Neural cell (in vitro differentiated cells): ENCODE results near the gene SDHAF4. TPM values are rescaled to one million over a fixed set of nuclear protein-coding genes. Genes with fewer than 3 reads are reported as not detected.

Source experiments
- H2AFZ ChIP-seq: fragments of 200-600, 300-800 bp; sonication (generic), shearing (Covaris generic); 2 replicates; pipeline ENCODE4 v1.6.0; 2014; ENCODE audit warnings: low read depth, mild to moderate bottlenecking, antibody characterized with exemption, low read length, moderate library complexity
- H3F3A ChIP-seq: fragments of 200-600 bp; shearing (Covaris generic); 2 replicates; pipeline ENCODE4 v1.6.1; 2016; ENCODE audit warnings: mild to moderate bottlenecking, moderate library complexity, mixed read lengths, antibody characterized with exemption, low read length; ENCODE audit not compliant: insufficient read depth, poor library complexity, severe bottlenecking
- H3K27ac ChIP-seq: fragments of 200-600, 300-800 bp; sonication (generic), shearing (Covaris generic); 2 replicates; pipeline ENCODE4 v1.5.1; 2014; ENCODE audit warnings: mild to moderate bottlenecking, low read length, moderate library complexity
- H3K27me3 ChIP-seq: fragments of 300-800, 200-600 bp; sonication (generic), shearing (Covaris generic); 2 replicates; pipeline ENCODE4 v1.6.0; 2014; ENCODE audit warnings: mild to moderate bottlenecking, low read depth, low read length, moderate library complexity; ENCODE audit not compliant: insufficient read depth
- H3K36me3 ChIP-seq: fragments of 300-800, 200-600 bp; sonication (generic), shearing (Covaris generic); 2 replicates; pipeline ENCODE4 v1.5.1; 2014; ENCODE audit warnings: mild to moderate bottlenecking, antibody characterized with exemption, low read length, moderate library complexity; ENCODE audit not compliant: insufficient read depth
- H3K4me2 ChIP-seq: fragments of 300-800, 200-600 bp; sonication (generic), shearing (Covaris generic); 2 replicates; pipeline ENCODE4 v1.6.0; 2014; ENCODE audit warnings: mild to moderate bottlenecking, low read length
- H3K4me3 ChIP-seq: fragments of 300-800, 200-600 bp; sonication (generic), shearing (Covaris generic); 2 replicates; pipeline ENCODE4 v1.5.1; 2014; ENCODE audit warnings: mild to moderate bottlenecking, low read length, moderate library complexity
- H3K79me2 ChIP-seq: fragments of 200-600 bp; shearing (Covaris generic); replicated peaks from 2 replicates; pipeline ENCODE4 v1.6.0; 2014; ENCODE audit warnings: mild to moderate bottlenecking, low read length, moderate library complexity; ENCODE audit not compliant: insufficient read depth
- H3K9ac ChIP-seq: fragments of 300-800, 200-600 bp; sonication (generic), shearing (Covaris generic); 2 replicates; pipeline ENCODE4 v1.6.1; 2016; ENCODE audit warnings: mild to moderate bottlenecking, low read length, mixed read lengths
- H3K9me2 ChIP-seq: fragments of 200-600 bp; shearing (Covaris generic); 2 replicates; pipeline ENCODE4 v1.6.1; 2016; ENCODE audit warnings: mild to moderate bottlenecking, low read length, mixed read lengths; ENCODE audit not compliant: insufficient read depth
- H3K9me3 ChIP-seq: fragments of 200-600, 300-800 bp; sonication (generic), shearing (Covaris generic); 2 replicates; pipeline ENCODE4 v1.6.1; 2016; ENCODE audit warnings: mild to moderate bottlenecking, mixed run types, low read length, moderate library complexity, mixed read lengths
- H4K20me1 ChIP-seq: fragments of 200-600 bp; shearing (Covaris generic); 2 replicates; pipeline ENCODE4 v1.6.1; 2016; ENCODE audit warnings: mild to moderate bottlenecking, mixed run types; ENCODE audit not compliant: insufficient read depth
- EP300 ChIP-seq: fragments of 450-650 bp; conservative IDR thresholded peaks from 2 replicates; pipeline ENCODE4 v1.6.1; 2014; ENCODE audit warnings: antibody characterized with exemption, mild to moderate bottlenecking, moderate library complexity; ENCODE audit not compliant: poor library complexity, severe bottlenecking
- EZH2 ChIP-seq: fragments of 200-600, 300-800 bp; shearing (Covaris generic), sonication (generic); IDR thresholded peaks from 2 replicates; pipeline ENCODE4 v1.6.1; 2014; ENCODE audit warnings: antibody characterized with exemption, low read length, borderline replicate concordance, mild to moderate bottlenecking; ENCODE audit not compliant: insufficient read depth, poor library complexity, severe bottlenecking
- MXI1 ChIP-seq: fragments of 450-650 bp; conservative IDR thresholded peaks from 2 replicates; pipeline ENCODE4 v1.6.1; 2014; ENCODE audit warnings: antibody characterized with exemption, mild to moderate bottlenecking; ENCODE audit not compliant: poor library complexity, severe bottlenecking
- POLR2AphosphoS5 ChIP-seq: IDR thresholded peaks from 2 replicates; pipeline ENCODE4 v1.6.1; 2012
- RAD21 ChIP-seq: fragments of 450-650 bp; conservative IDR thresholded peaks from 2 replicates; pipeline ENCODE4 v1.6.1; 2014; ENCODE audit warnings: antibody characterized with exemption, mild to moderate bottlenecking, moderate library complexity
- SMC3 ChIP-seq: fragments of 450-650 bp; conservative IDR thresholded peaks from 2 replicates; pipeline ENCODE4 v1.6.1; 2014; ENCODE audit warnings: antibody characterized with exemption, mild to moderate bottlenecking, moderate library complexity; ENCODE audit not compliant: poor library complexity
- TAF1 ChIP-seq: IDR thresholded peaks from 2 replicates; pipeline ENCODE4 v1.6.1; 2012; ENCODE audit warnings: low read depth
- polyA plus RNA-seq: library from polyadenylated mRNA; depleted of rRNA; stranded (reverse); fragments of >200 nt; gene quantifications from 2 replicates; pipeline ENCODE4 v1.2.3, GENCODE V29; 2014
- TF ChIP-seq, protein P1 (sequence below): IDR thresholded peaks from 2 replicates; pipeline ENCODE4 v1.6.1; 2012; ENCODE audit warnings: borderline replicate concordance
- TF ChIP-seq, protein P2 (sequence below): fragments of 450-650 bp; IDR thresholded peaks from 2 replicates; pipeline ENCODE4 v1.5.1; 2014; ENCODE audit warnings: antibody characterized with exemption, mild to moderate bottlenecking, moderate library complexity; ENCODE audit not compliant: poor library complexity, severe bottlenecking

The SDHAF4 gene
- polyA plus RNA-seq, 1 donor from 2014 or later = 28.2 TPM

DNA sequence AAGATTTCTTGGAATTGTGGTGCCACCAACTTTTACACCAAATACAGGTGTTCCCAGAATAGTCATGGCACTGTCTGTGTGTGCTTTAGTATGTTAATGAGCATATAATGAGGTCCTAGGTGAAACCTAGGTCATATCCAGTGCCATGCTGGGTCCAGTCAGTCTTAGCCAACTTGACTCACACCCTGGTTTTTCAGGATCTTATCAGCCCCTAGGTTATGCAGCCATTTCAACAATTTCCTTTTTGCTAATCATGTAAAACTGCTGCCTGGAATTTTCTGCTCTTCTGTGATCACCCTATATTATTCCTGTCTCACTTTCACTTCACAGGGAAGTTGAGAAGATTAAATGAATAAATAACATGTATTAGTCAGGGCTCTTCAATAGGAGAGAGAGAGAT lies 23.7 kb downstream of the SDHAF4 start:
- H3K9me2 ChIP-seq = no peaks in the 10 kb centered on the region
- H3F3A ChIP-seq = no peaks in the 10 kb centered on the region
- no peaks in the 10 kb centered on the region for H3K36me3 ChIP-seq
- no peak for TF ChIP-seq EZH2
- TF ChIP-seq, protein P1, sequence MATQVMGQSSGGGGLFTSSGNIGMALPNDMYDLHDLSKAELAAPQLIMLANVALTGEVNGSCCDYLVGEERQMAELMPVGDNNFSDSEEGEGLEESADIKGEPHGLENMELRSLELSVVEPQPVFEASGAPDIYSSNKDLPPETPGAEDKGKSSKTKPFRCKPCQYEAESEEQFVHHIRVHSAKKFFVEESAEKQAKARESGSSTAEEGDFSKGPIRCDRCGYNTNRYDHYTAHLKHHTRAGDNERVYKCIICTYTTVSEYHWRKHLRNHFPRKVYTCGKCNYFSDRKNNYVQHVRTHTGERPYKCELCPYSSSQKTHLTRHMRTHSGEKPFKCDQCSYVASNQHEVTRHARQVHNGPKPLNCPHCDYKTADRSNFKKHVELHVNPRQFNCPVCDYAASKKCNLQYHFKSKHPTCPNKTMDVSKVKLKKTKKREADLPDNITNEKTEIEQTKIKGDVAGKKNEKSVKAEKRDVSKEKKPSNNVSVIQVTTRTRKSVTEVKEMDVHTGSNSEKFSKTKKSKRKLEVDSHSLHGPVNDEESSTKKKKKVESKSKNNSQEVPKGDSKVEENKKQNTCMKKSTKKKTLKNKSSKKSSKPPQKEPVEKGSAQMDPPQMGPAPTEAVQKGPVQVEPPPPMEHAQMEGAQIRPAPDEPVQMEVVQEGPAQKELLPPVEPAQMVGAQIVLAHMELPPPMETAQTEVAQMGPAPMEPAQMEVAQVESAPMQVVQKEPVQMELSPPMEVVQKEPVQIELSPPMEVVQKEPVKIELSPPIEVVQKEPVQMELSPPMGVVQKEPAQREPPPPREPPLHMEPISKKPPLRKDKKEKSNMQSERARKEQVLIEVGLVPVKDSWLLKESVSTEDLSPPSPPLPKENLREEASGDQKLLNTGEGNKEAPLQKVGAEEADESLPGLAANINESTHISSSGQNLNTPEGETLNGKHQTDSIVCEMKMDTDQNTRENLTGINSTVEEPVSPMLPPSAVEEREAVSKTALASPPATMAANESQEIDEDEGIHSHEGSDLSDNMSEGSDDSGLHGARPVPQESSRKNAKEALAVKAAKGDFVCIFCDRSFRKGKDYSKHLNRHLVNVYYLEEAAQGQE = no peak
- TF ChIP-seq TAF1 = no peak
- no peak for TF ChIP-seq EP300
- TF ChIP-seq MXI1 = no peak
- TF ChIP-seq POLR2AphosphoS5 = no peak
- TF ChIP-seq RAD21 = no peak
- TF ChIP-seq, protein P2, sequence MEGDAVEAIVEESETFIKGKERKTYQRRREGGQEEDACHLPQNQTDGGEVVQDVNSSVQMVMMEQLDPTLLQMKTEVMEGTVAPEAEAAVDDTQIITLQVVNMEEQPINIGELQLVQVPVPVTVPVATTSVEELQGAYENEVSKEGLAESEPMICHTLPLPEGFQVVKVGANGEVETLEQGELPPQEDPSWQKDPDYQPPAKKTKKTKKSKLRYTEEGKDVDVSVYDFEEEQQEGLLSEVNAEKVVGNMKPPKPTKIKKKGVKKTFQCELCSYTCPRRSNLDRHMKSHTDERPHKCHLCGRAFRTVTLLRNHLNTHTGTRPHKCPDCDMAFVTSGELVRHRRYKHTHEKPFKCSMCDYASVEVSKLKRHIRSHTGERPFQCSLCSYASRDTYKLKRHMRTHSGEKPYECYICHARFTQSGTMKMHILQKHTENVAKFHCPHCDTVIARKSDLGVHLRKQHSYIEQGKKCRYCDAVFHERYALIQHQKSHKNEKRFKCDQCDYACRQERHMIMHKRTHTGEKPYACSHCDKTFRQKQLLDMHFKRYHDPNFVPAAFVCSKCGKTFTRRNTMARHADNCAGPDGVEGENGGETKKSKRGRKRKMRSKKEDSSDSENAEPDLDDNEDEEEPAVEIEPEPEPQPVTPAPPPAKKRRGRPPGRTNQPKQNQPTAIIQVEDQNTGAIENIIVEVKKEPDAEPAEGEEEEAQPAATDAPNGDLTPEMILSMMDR = no peak
- TF ChIP-seq SMC3 = no peak
- no peak overlapping the region for H3K4me3 ChIP-seq
- no peak overlapping the region for H2AFZ ChIP-seq
- no peaks in the 10 kb centered on the region for H4K20me1 ChIP-seq
- H3K79me2 ChIP-seq = no peaks in the 10 kb centered on the region
- no peak overlapping the region for H3K27ac ChIP-seq
- no peak overlapping the region for H3K9ac ChIP-seq
- H3K9me3 ChIP-seq = peaks cover 3% of the 10 kb centered on the region
- H3K27me3 ChIP-seq = no peaks in the 10 kb centered on the region
- H3K4me2 ChIP-seq = no peak overlapping the region

DNA sequence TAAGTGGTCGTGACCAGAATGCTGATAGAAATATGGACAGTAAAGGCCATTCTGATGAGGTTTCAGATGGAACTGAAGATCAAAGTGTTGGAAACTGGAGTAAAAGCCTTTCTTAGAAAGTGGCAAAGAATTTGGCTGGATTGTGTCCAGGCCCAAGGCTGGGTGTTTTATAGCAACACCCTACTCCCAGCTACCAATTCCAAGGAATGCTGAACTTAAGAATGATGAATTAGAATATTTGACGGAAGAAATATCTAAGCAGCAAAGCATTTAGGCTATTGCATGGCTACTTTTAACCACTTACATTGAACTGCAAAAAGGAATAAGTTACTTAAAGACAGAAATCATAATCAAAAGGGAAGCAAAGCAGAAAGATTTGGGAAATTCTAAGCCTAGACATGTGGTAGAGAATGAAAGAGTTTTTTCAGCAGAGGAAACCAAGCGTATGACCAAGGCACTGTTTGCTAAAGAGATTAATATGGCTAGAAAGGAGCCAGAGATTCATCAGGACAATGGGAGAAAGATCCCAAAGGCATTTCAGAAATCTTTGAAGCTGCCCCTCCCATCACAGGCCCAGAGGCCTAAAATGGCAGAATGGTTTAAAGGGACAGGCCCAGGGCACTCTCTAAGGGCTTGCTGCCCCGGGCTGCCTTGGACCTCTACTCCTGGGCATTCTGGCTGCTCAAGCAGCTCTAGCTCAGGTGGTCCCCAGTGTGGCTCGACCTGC lies 25.8 kb downstream of the SDHAF4 start:
- no peaks in the 10 kb centered on the region for H3K79me2 ChIP-seq
- no peak overlapping the region for H2AFZ ChIP-seq
- no peaks in the 10 kb centered on the region for H3F3A ChIP-seq
- no peaks in the 10 kb centered on the region for H4K20me1 ChIP-seq
- no peaks in the 10 kb centered on the region for H3K27me3 ChIP-seq
- H3K36me3 ChIP-seq = no peaks in the 10 kb centered on the region
- TF ChIP-seq POLR2AphosphoS5 (no peak), TAF1 (no peak), EZH2 (no peak), RAD21 (no peak)
- TF ChIP-seq, protein P1 = no peak
- TF ChIP-seq, protein P2 = no peak
- no peak overlapping the region for H3K4me2 ChIP-seq
- peaks cover 3% of the 10 kb centered on the region for H3K9me3 ChIP-seq
- H3K9ac ChIP-seq = no peak overlapping the region
- no peak overlapping the region for H3K27ac ChIP-seq
- H3K9me2 ChIP-seq = no peaks in the 10 kb centered on the region
- no peak overlapping the region for H3K4me3 ChIP-seq
